CD4-positive, alpha-beta memory T cell (primary cell): ENCODE results near the gene NME7. TPM values are rescaled to one million over a fixed set of nuclear protein-coding genes. Genes with fewer than 3 reads are reported as not detected.

Experiments used
- CTCF ChIA-PET: fragments of 350-600 bp; sonication (Branson Sonifier 250); formaldehyde crosslinking; loops from one replicate; lab custom pipeline; 2021; ENCODE audit warnings: inconsistent platforms; ENCODE audit not compliant: partially characterized antibody; lab: Charles Lee
- POLR2A ChIA-PET: fragments of 350-600 bp; sonication (Branson Sonifier 250); formaldehyde crosslinking; loops from one replicate; lab custom pipeline; 2021; ENCODE audit not compliant: partially characterized antibody; lab: Charles Lee
- DNase-seq, 5 donors: peaks; one replicate each; pipeline versions ENCODE4 v3.0.0 to v3.0.0-alpha.2; 2020 to 2022; ENCODE audit warnings: mixed read lengths in 1 of 5
- H3K27ac ChIP-seq: one replicate; pipeline ENCODE4 v1.7.0; 2013; ENCODE audit warnings: low read depth, low read length
- H3K27me3 ChIP-seq: 2 replicates; pipeline ENCODE4 v1.7.0; 2013; ENCODE audit warnings: mild to moderate bottlenecking, low read length, moderate library complexity; ENCODE audit not compliant: insufficient read depth
- H3K36me3 ChIP-seq: 2 replicates; pipeline ENCODE4 v1.7.0; 2013; ENCODE audit warnings: mild to moderate bottlenecking, low read length, moderate library complexity; ENCODE audit not compliant: insufficient read depth
- H3K4me1 ChIP-seq: 2 replicates; pipeline ENCODE4 v1.7.0; 2013; ENCODE audit warnings: mild to moderate bottlenecking, low read length, moderate library complexity; ENCODE audit not compliant: insufficient read depth
- H3K4me3 ChIP-seq, 2 donors: one replicate each; pipeline ENCODE4 v1.7.0; 2013; ENCODE audit warnings: low read length in 2 of 2, mild to moderate bottlenecking in 1 of 2
- H3K9me3 ChIP-seq, 2 donors: one replicate each; pipeline ENCODE4 v1.7.0; 2013; ENCODE audit warnings: low read length in 2 of 2, control low read depth in 1 of 2; ENCODE audit not compliant: control insufficient read depth in 1 of 2
- H3K27ac Mint-ChIP-seq, 7 donors: one replicate each; pipeline ENCODE4 v1.8.0; 2020 to 2021; ENCODE audit warnings: mixed read lengths in 7 of 7, mild to moderate bottlenecking in 6 of 7, inconsistent platforms in 3 of 7, moderate library complexity in 3 of 7
- H3K27me3 Mint-ChIP-seq, 2 donors: one replicate each; pipeline ENCODE4 v1.8.0; 2020 to 2021; ENCODE audit warnings: mixed read lengths in 2 of 2
- H3K36me3 Mint-ChIP-seq, 2 donors: one replicate each; pipeline ENCODE4 v1.8.0; 2020 to 2021; ENCODE audit warnings: mixed read lengths in 2 of 2, inconsistent platforms in 1 of 2, mild to moderate bottlenecking in 1 of 2
- H3K4me1 Mint-ChIP-seq, 4 donors: one replicate each; pipeline ENCODE4 v1.8.0; 2020 to 2021; ENCODE audit warnings: mixed read lengths in 4 of 4, mild to moderate bottlenecking in 1 of 4
- H3K4me3 Mint-ChIP-seq, 8 donors: one replicate each; pipeline ENCODE4 v1.8.0; 2020 to 2021; ENCODE audit warnings: mixed read lengths in 8 of 8, mild to moderate bottlenecking in 7 of 8, moderate library complexity in 6 of 8, inconsistent platforms in 3 of 8
- H3K9me3 Mint-ChIP-seq, 8 donors: one replicate each; pipeline ENCODE4 v1.8.0; 2020 to 2021; ENCODE audit warnings: mixed read lengths in 8 of 8, mild to moderate bottlenecking in 5 of 8, inconsistent platforms in 3 of 8, moderate library complexity in 1 of 8
- intact Hi-C: fragments of 100-400 bp; cut with micrococcal nuclease; formaldehyde crosslinking; loops from one replicate; pipeline ENCODE4 v1.15.1; 2023
- polyA plus RNA-seq, 2 donors: library from polyadenylated mRNA; unstranded; fragments of 300-500 nt; fragmentation: Illumina TruSeq; gene quantifications; one replicate each; pipeline ENCODE4 v1.2.3, GENCODE V29; 2021
- total RNA-seq, 2 experiments: library from RNA; stranded (reverse); gene quantifications; one replicate each; pipeline ENCODE4 v1.2.3, GENCODE V29; 2021

The NME7 gene
- total and polyA plus RNA-seq, 4 experiments from 2014 or later, result 12.0 to 22.8 (median 16.9) TPM

GRCh38 chr1:169121146-169121923 lies 246.3 kb downstream of the NME7 start:
- DNase-seq, result no peak
- no peaks in the 10 kb centered on the region for H3K36me3 ChIP-seq
- CTCF ChIA-PET, result no interaction called here
- H3K27me3 ChIP-seq, result no peaks in the 10 kb centered on the region
- H3K9me3 ChIP-seq, result no peaks in the 10 kb centered on the region
- no peak overlapping the region for H3K4me3 Mint-ChIP-seq
- no peaks in the 10 kb centered on the region for H3K27me3 Mint-ChIP-seq
- no peaks in the 10 kb centered on the region for H3K36me3 Mint-ChIP-seq
- POLR2A ChIA-PET, result no interaction called here
- H3K4me1 ChIP-seq, result no peaks in the 10 kb centered on the region
- H3K9me3 Mint-ChIP-seq, result no peaks in the 10 kb centered on the region
- H3K4me1 Mint-ChIP-seq, result peaks cover under 1 to 2% (median 1%) of the 10 kb centered on the region in 4 donors
- H3K4me3 ChIP-seq, result no peak overlapping the region
- H3K27ac ChIP-seq, result no peak overlapping the region
- intact Hi-C loops, result no loop called here
- no peak overlapping the region for H3K27ac Mint-ChIP-seq

- ChIA-PET CTCF (interaction anchor here (1.4 kb wide), 1 partner anchor 9 kb away, joined by 3 read pairs; no protein-coding TSS in a partner anchor), POLR2A (interaction anchor here (0.9 to 1.5 kb wide), 2 partner anchors 15 to 585 kb away, joined by 3 to 6 read pairs; no protein-coding TSS in a partner anchor)
- Histone ChIP-seq H3K9me3 (no peaks in the 10 kb centered on the region), H3K36me3 (no peaks in the 10 kb centered on the region), H3K4me1 (no peaks in the 10 kb centered on the region), H3K27me3 (no peaks in the 10 kb centered on the region), H3K27ac (no peak overlapping the region), H3K4me3 (no peak overlapping the region)
- Mint-ChIP-seq H3K27ac (peak overlapping the region in 1 of 7 donors; percentile 25), H3K27me3 (no peaks in the 10 kb centered on the region), H3K4me1 (peaks cover 4 to 5% (median 5%) of the 10 kb centered on the region in 4 donors), H3K4me3 (no peak overlapping the region), H3K9me3 (no peaks in the 10 kb centered on the region), H3K36me3 (no peaks in the 10 kb centered on the region)
- intact Hi-C loops, result no loop called here
- no peak for DNase-seq
These were observed 247.5 kb downstream of the NME7 start for GRCh38 chr1:169120066-169120465.

GRCh38 chr1:169119405-169119804 lies 248.2 kb downstream of the NME7 start:
- POLR2A ChIA-PET, result interaction anchor here (0.9 to 1.5 kb wide), 2 partner anchors 14 to 584 kb away, joined by 3 to 6 read pairs; no protein-coding TSS in a partner anchor

GRCh38 chr1:169118227-169118626 lies 249.4 kb downstream of the NME7 start:
- H3K4me3 Mint-ChIP-seq, result no peak overlapping the region
- Histone ChIP-seq H3K27me3 (no peaks in the 10 kb centered on the region), H3K4me1 (no peaks in the 10 kb centered on the region), H3K9me3 (no peaks in the 10 kb centered on the region), H3K36me3 (no peaks in the 10 kb centered on the region), H3K4me3 (no peak overlapping the region), H3K27ac (no peak overlapping the region)
- H3K4me1 Mint-ChIP-seq, result peaks cover 4 to 5% (median 5%) of the 10 kb centered on the region in 4 donors
- H3K9me3 Mint-ChIP-seq, result no peaks in the 10 kb centered on the region
- intact Hi-C loops, result no loop called here
- no peaks in the 10 kb centered on the region for H3K36me3 Mint-ChIP-seq
- CTCF ChIA-PET, result interaction anchor here (1.0 to 1.5 kb wide), 2 partner anchors 9 to 13 kb away, joined by 3 to 4 read pairs; no protein-coding TSS in a partner anchor
- POLR2A ChIA-PET, result no interaction called here
- H3K27ac Mint-ChIP-seq, result no peak overlapping the region
- H3K27me3 Mint-ChIP-seq, result no peaks in the 10 kb centered on the region
- no peak for DNase-seq

More at GRCh38 chr1:169119405-169119804, 248.2 kb downstream of the NME7 start:
- H3K9me3 ChIP-seq, result no peaks in the 10 kb centered on the region
- H3K27me3 Mint-ChIP-seq, result no peaks in the 10 kb centered on the region
- no peaks in the 10 kb centered on the region for H3K9me3 Mint-ChIP-seq
- H3K27me3 ChIP-seq, result no peaks in the 10 kb centered on the region
- CTCF ChIA-PET, result interaction anchor here (1.4 kb wide), 1 partner anchor 8 kb away, joined by 3 read pairs; no protein-coding TSS in a partner anchor
- intact Hi-C loops, result no loop called here
- no peaks in the 10 kb centered on the region for H3K36me3 Mint-ChIP-seq
- H3K4me3 Mint-ChIP-seq, result no peak overlapping the region
- H3K27ac ChIP-seq, result no peak overlapping the region
- DNase-seq, result no peak
- no peak overlapping the region for H3K4me3 ChIP-seq
- H3K4me1 Mint-ChIP-seq, result peaks cover 4 to 5% (median 5%) of the 10 kb centered on the region in 4 donors
- H3K4me1 ChIP-seq, result no peaks in the 10 kb centered on the region
- H3K27ac Mint-ChIP-seq, result no peak overlapping the region
- no peaks in the 10 kb centered on the region for H3K36me3 ChIP-seq

- H3K4me3 Mint-ChIP-seq, result no peak overlapping the region
- ChIA-PET CTCF (interaction anchor here (1.0 to 1.5 kb wide), 2 partner anchors 9 to 13 kb away, joined by 3 to 4 read pairs; no protein-coding TSS in a partner anchor), POLR2A (no interaction called here)
- no peaks in the 10 kb centered on the region for H3K9me3 ChIP-seq
- no peaks in the 10 kb centered on the region for H3K36me3 Mint-ChIP-seq
- intact Hi-C loops, result no loop called here
- DNase-seq, result no peak
- peaks cover 0 to 2% (median 0%) of the 10 kb centered on the region in 8 donors for H3K9me3 Mint-ChIP-seq
- no peaks in the 10 kb centered on the region for H3K4me1 ChIP-seq
- H3K36me3 ChIP-seq, result no peaks in the 10 kb centered on the region
- H3K4me1 Mint-ChIP-seq, result peaks cover 4 to 5% (median 5%) of the 10 kb centered on the region in 4 donors
- H3K27me3 Mint-ChIP-seq, result no peaks in the 10 kb centered on the region
- no peaks in the 10 kb centered on the region for H3K27me3 ChIP-seq
- H3K27ac Mint-ChIP-seq, result no peak overlapping the region
- no peak overlapping the region for H3K4me3 ChIP-seq
- H3K27ac ChIP-seq, result no peak overlapping the region
These were observed 250.0 kb downstream of the NME7 start for GRCh38 chr1:169117599-169117998.

- peaks cover 0 to 2% (median 0%) of the 10 kb centered on the region in 8 donors for H3K9me3 Mint-ChIP-seq
- POLR2A ChIA-PET, result no interaction called here
- CTCF ChIA-PET, result interaction anchor here (1.5 kb wide), 1 partner anchor 12 kb away, joined by 3 read pairs; no protein-coding TSS in a partner anchor
- H3K27me3 ChIP-seq, result no peaks in the 10 kb centered on the region
- peaks cover 4 to 5% (median 5%) of the 10 kb centered on the region in 4 donors for H3K4me1 Mint-ChIP-seq
- peak overlapping the region in 1 of 7 donors; percentile 43 for H3K27ac Mint-ChIP-seq
- H3K9me3 ChIP-seq, result no peaks in the 10 kb centered on the region
- no peak overlapping the region for H3K4me3 ChIP-seq
- no peaks in the 10 kb centered on the region for H3K36me3 ChIP-seq
- intact Hi-C loops, result no loop called here
- H3K4me1 ChIP-seq, result no peaks in the 10 kb centered on the region
- no peak for DNase-seq
- no peak overlapping the region for H3K27ac ChIP-seq
- H3K36me3 Mint-ChIP-seq, result peaks cover 0 to 4% of the 10 kb centered on the region in 2 donors
- H3K27me3 Mint-ChIP-seq, result peaks cover 0 to 1% of the 10 kb centered on the region in 2 donors
- no peak overlapping the region for H3K4me3 Mint-ChIP-seq
These were observed 250.6 kb downstream of the NME7 start for GRCh38 chr1:169117014-169117413.

GRCh38 chr1:169115891-169116585 lies 251.6 kb downstream of the NME7 start:
- Histone ChIP-seq H3K27ac (no peak overlapping the region), H3K36me3 (no peaks in the 10 kb centered on the region), H3K9me3 (no peaks in the 10 kb centered on the region), H3K27me3 (no peaks in the 10 kb centered on the region), H3K4me1 (no peaks in the 10 kb centered on the region), H3K4me3 (no peak overlapping the region)
- Mint-ChIP-seq H3K9me3 (peaks cover 0 to 2% (median 0%) of the 10 kb centered on the region in 8 donors), H3K4me1 (peaks cover 4 to 5% (median 5%) of the 10 kb centered on the region in 4 donors), H3K4me3 (peak overlapping the region in 1 of 8 donors; percentile 24), H3K27ac (peak overlapping the region in 1 of 7 donors; percentile 43), H3K36me3 (peaks cover 0 to 4% of the 10 kb centered on the region in 2 donors), H3K27me3 (peaks cover 0 to 2% of the 10 kb centered on the region in 2 donors)
- intact Hi-C loops, result no loop called here
- no peak for DNase-seq
- ChIA-PET POLR2A (no interaction called here), CTCF (no interaction called here)
